Spleen (tissue), 7 donors: ENCODE results near the gene FBLN2.

Source experiments
- CTCF ChIP-seq, 11 experiments: fragments of 200-600 bp in 7 of 11; fragments of 450-650 bp in 4 of 11; sonication (generic) in 4 of 11; IDR thresholded peaks in 8 of 11; conservative IDR thresholded peaks in 3 of 11; 1 replicate in 7 of 11; 2 replicates in 4 of 11; pipeline versions ENCODE4 v1.4.0 to v1.8.0; 2016 to 2021; ENCODE audit warnings: antibody characterized with exemption in 11 of 11, inconsistent platforms in 4 of 11, mild to moderate bottlenecking in 1 of 11
- POLR2A ChIP-seq, 3 donors: fragments of 450-650 bp; IDR thresholded peaks; one replicate each; pipeline ENCODE4 v1.5.1; 2017; ENCODE audit warnings: antibody characterized with exemption in 3 of 3, mild to moderate bottlenecking in 1 of 3
- POLR2AphosphoS5 ChIP-seq, 3 donors: sonication (generic); formaldehyde crosslinking; IDR thresholded peaks; one replicate each; pipeline ENCODE4 v1.5.1; 2017; ENCODE audit warnings: antibody characterized with exemption in 3 of 3
- donor health status: DM: no; HTN: no; CAD: no; lungs with moderate emphysema.
- donor health status: DM: no; HTN: no; CAD: no.
- donor health status: DM: no; HTN: no; CAD: no.

GRCh38 chr3:13568515-13569028, 19.6 kb downstream of the FBLN2 start:
- TF ChIP-seq CTCF (IDR thresholded peaks at IDR 0.05 in 8 of 11, conservative IDR thresholded peaks at IDR 0.05 in 3 of 11): no peak
- no peak for TF ChIP-seq POLR2A (IDR thresholded peaks at IDR 0.05)
- no peak for TF ChIP-seq POLR2AphosphoS5 (IDR thresholded peaks at IDR 0.05)
